ENCODE results near the gene SLC25A21. TPM values are rescaled to one million over a fixed set of nuclear protein-coding genes. Genes with fewer than 3 reads are reported as not detected.
"Not testable (repeated sequence)": the region's sequence is repeated elsewhere in the genome, so short reads cannot be mapped to it uniquely, and the experiment has no call there.

Gene SLC25A21
- total RNA-seq, 1 donor from 2014 or later = 1.2 TPM

DNA sequence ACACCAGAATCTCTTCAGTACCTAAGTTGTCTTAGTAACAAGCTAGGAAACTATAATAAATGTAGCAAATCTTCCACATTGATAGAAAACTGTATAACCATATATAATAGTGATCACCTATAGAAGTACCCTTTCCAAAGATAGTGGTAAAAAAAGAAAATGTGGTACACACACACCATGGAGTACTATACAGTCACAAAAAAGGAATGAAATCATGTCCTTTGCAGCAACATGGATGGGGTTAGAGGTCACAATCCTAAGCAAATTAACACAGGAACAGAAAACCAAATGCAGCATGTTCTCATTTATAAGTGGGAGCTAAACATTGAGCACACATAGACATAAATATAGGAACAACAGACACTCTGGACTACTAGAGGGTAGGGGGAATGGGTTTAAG is 90.5 kb downstream of the SLC25A21 start:
- no peak for DNase-seq (ENCODE audit: low spot score)
- H3K9me3 Mint-ChIP-seq (ENCODE audit: unreplicated experiment) = no peaks in the 10 kb centered on the region
- H3K36me3 Mint-ChIP-seq (ENCODE audit: low read depth, unreplicated experiment) = no peaks in the 10 kb centered on the region
- H3K4me3 Mint-ChIP-seq (ENCODE audit: unreplicated experiment) = no peak overlapping the region
- H3K27me3 Mint-ChIP-seq (ENCODE audit: unreplicated experiment) = no peaks in the 10 kb centered on the region
- TF ChIP-seq, protein P1, sequence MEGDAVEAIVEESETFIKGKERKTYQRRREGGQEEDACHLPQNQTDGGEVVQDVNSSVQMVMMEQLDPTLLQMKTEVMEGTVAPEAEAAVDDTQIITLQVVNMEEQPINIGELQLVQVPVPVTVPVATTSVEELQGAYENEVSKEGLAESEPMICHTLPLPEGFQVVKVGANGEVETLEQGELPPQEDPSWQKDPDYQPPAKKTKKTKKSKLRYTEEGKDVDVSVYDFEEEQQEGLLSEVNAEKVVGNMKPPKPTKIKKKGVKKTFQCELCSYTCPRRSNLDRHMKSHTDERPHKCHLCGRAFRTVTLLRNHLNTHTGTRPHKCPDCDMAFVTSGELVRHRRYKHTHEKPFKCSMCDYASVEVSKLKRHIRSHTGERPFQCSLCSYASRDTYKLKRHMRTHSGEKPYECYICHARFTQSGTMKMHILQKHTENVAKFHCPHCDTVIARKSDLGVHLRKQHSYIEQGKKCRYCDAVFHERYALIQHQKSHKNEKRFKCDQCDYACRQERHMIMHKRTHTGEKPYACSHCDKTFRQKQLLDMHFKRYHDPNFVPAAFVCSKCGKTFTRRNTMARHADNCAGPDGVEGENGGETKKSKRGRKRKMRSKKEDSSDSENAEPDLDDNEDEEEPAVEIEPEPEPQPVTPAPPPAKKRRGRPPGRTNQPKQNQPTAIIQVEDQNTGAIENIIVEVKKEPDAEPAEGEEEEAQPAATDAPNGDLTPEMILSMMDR (IDR thresholded peaks at IDR 0.05; ENCODE audit: unreplicated experiment) = no peak
- H3K27ac Mint-ChIP-seq (ENCODE audit: unreplicated experiment) = no peak overlapping the region
- no peaks in the 10 kb centered on the region for H3K4me1 Mint-ChIP-seq (ENCODE audit: unreplicated experiment)

DNA sequence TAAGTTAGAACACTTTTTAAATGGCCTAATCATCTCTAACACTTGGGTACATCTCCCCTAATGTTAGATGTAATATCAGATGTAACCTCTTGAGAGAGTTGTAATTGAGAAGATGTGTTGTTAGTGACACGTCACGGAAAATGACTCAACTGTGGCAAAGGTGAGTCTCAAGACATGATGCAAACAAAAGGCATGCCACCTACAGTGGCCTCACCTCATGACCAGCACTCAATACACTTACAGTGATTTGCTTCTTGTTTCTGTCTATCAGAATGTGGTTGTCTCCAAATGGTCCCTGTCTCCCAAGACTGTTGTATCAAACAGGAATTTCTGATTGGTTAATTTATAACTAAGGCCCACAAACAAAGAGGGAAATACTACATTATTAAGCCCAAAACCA is 91.2 kb downstream of the SLC25A21 start:
- Mint-ChIP-seq H3K36me3 (ENCODE audit: low read depth, unreplicated experiment) (no peaks in the 10 kb centered on the region), H3K27me3 (ENCODE audit: unreplicated experiment) (no peaks in the 10 kb centered on the region), H3K4me1 (ENCODE audit: unreplicated experiment) (no peaks in the 10 kb centered on the region), H3K4me3 (ENCODE audit: unreplicated experiment) (no peak overlapping the region), H3K27ac (ENCODE audit: unreplicated experiment) (no peak overlapping the region), H3K9me3 (ENCODE audit: unreplicated experiment) (no peaks in the 10 kb centered on the region)
- TF ChIP-seq, protein P1 (IDR thresholded peaks at IDR 0.05; ENCODE audit: unreplicated experiment) = no peak
- DNase-seq (ENCODE audit: low spot score) = no peak

DNA sequence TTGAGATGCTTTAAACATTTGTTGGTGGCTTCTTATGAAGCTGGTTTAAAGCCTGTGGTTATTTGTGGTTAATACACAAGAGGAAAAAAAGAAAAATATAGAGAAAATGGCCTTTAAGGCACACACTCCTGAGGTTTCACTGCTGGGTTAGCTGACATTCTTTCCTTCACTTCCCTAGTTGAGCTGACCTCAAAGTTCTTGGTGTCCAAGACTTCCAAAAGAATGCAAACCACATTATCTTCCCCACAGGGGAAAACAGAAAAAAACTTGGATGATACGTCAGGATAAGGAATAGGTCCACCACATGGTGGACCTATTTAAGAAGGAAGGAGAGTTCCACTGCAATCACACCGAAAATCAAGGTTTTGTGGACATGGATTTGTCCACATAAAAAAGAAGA is 94.3 kb downstream of the SLC25A21 start:
- no peak overlapping the region for H3K4me3 Mint-ChIP-seq (ENCODE audit: unreplicated experiment)
- TF ChIP-seq, protein P1 (IDR thresholded peaks at IDR 0.05; ENCODE audit: unreplicated experiment) = no peak
- no peak overlapping the region for H3K27ac Mint-ChIP-seq (ENCODE audit: unreplicated experiment)
- no peaks in the 10 kb centered on the region for H3K4me1 Mint-ChIP-seq (ENCODE audit: unreplicated experiment)
- H3K9me3 Mint-ChIP-seq (ENCODE audit: unreplicated experiment) = no peaks in the 10 kb centered on the region
- H3K36me3 Mint-ChIP-seq (ENCODE audit: low read depth, unreplicated experiment) = no peaks in the 10 kb centered on the region
- no peak for DNase-seq (ENCODE audit: low spot score)
- no peaks in the 10 kb centered on the region for H3K27me3 Mint-ChIP-seq (ENCODE audit: unreplicated experiment)

DNA sequence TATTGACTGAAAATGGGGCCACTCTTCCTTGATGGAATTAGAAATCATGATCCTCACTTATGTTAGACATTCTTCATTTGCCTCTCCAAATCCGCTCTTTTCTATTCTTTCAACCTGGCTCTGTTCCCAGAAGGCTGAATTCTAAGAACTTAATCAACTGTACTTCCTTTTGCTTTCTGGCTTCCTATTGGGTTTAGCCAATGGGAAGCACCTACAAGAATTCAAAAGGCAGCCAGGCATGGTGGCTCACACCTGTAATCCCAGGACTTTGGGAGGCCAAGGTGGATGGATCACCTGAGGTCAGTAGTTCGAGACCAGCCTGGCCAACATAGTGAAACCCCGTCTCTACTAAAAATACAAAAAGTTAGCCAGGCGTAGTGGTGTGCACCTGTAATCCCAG is 98.1 kb downstream of the SLC25A21 start:
- H3K27ac Mint-ChIP-seq (ENCODE audit: unreplicated experiment); H3K4me1 Mint-ChIP-seq (ENCODE audit: unreplicated experiment); DNase-seq (ENCODE audit: low spot score); H3K27me3 Mint-ChIP-seq (ENCODE audit: unreplicated experiment); H3K9me3 Mint-ChIP-seq (ENCODE audit: unreplicated experiment); H3K36me3 Mint-ChIP-seq (ENCODE audit: low read depth, unreplicated experiment); H3K4me3 Mint-ChIP-seq (ENCODE audit: unreplicated experiment): not testable (repeated sequence)

DNA sequence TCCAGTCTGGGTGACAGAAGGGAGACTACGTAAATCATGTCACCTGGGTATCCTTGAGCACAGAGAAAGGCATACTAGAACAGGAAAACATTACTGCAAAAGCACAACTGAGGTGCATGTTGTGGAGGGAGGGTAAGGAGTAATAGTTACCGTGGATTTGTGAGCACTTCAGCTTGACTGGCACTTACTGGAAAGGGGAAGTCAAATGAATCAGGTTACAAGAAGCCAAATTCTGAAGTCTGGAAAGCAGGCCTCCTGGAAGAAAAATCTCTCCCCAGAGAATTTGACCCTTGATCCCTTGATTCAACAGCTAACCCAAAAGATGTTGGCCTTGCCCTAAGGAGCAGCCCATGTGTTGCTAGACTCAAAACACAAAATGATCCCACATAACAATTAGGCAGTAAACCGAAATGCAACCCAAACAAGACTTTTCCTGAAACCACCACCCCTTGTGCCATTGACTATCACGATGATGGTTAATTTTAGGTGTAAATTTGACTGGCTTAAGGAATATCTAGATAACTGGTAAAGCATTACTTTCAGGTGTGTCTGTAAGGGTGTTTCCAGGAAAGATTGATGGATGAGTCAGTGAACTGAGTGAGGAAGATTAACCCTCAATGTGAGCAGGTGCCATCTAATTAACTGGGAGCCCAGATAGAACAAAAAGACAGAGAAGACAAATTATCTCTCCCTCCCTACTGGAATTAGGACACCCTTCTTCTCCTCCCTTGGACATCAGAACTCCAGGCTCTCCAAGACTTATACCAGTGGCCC is 108.8 kb downstream of the SLC25A21 start:
- Mint-ChIP-seq H3K9me3 (ENCODE audit: unreplicated experiment) (no peaks in the 10 kb centered on the region), H3K4me1 (ENCODE audit: unreplicated experiment) (no peaks in the 10 kb centered on the region), H3K4me3 (ENCODE audit: unreplicated experiment) (no peak overlapping the region), H3K36me3 (ENCODE audit: low read depth, unreplicated experiment) (no peaks in the 10 kb centered on the region), H3K27ac (ENCODE audit: unreplicated experiment) (no peak overlapping the region), H3K27me3 (ENCODE audit: unreplicated experiment) (peaks cover 2% of the 10 kb centered on the region)
- TF ChIP-seq, protein P1 (IDR thresholded peaks at IDR 0.05; ENCODE audit: unreplicated experiment) = no peak
- DNase-seq (ENCODE audit: low spot score) = no peak

Data from endothelial cell (in vitro differentiated cells).